ENCODE results near the gene EVA1B. TPM values are rescaled to one million over a fixed set of nuclear protein-coding genes. Genes with fewer than 3 reads are reported as not detected.

EVA1B gene
- total and polyA plus RNA-seq, 2 of the 13 experiments (the other 11 are each of a cell fraction or from before 2014, with no cell fraction given): 3.9 to 6.6 TPM

GRCh38 chr1:36285443-36286101 lies 37.9 kb downstream of the EVA1B start (continued):
- TF ChIP-seq LCORL (IDR thresholded peaks at IDR 0.05): no peak
- TF ChIP-seq LCORL (CRISPR knock-in tag; IDR thresholded peaks at IDR 0.05): no peak
- no peak for TF ChIP-seq CEBPB (IDR thresholded peaks at IDR 0.05; ENCODE audit: borderline replicate concordance, low read depth, low read length)
- TF ChIP-seq GLI4 (CRISPR knock-in tag; IDR thresholded peaks at IDR 0.05; ENCODE audit: borderline replicate concordance): no peak
- no peak for TF ChIP-seq MED8 (CRISPR knock-in tag; IDR thresholded peaks at IDR 0.05; ENCODE audit: insufficient replicate concordance)
- TF ChIP-seq CTCF (CRISPR knock-in tag; IDR thresholded peaks at IDR 0.05): peak; percentile 80
- no peak for TF ChIP-seq ZNF816 (CRISPR knock-in tag; IDR thresholded peaks at IDR 0.05; ENCODE audit: borderline replicate concordance)
- TF ChIP-seq NRL (CRISPR knock-in tag; IDR thresholded peaks at IDR 0.05; ENCODE audit: borderline replicate concordance): no peak
- no peak for TF ChIP-seq POLR2AphosphoS5 (IDR thresholded peaks at IDR 0.05; ENCODE audit: low read depth, low read length)
- TF ChIP-seq USF2 (IDR thresholded peaks at IDR 0.05; ENCODE audit: low read depth, low read length): no peak
- no peak for TF ChIP-seq USF2 (CRISPR knock-in tag; IDR thresholded peaks at IDR 0.05; ENCODE audit: borderline replicate concordance)
- TF ChIP-seq FOXJ3 (CRISPR knock-in tag; IDR thresholded peaks at IDR 0.05; ENCODE audit: borderline replicate concordance): no peak
- TF ChIP-seq SKI (IDR thresholded peaks at IDR 0.05; ENCODE audit: partially characterized antibody): no peak
- TF ChIP-seq MTERF4 (CRISPR knock-in tag; IDR thresholded peaks at IDR 0.05): no peak
- TF ChIP-seq ZNF20 (CRISPR knock-in tag; IDR thresholded peaks at IDR 0.05): no peak
- TF ChIP-seq NFRKB (IDR thresholded peaks at IDR 0.05): no peak
- TF ChIP-seq ZNF710 (CRISPR knock-in tag; IDR thresholded peaks at IDR 0.05; ENCODE audit: borderline replicate concordance): no peak
- TF ChIP-seq ZNF780A (CRISPR knock-in tag; IDR thresholded peaks at IDR 0.05): no peak
